D721Med (cell line): ENCODE results near the gene NDST3.

Experiments
- DNase-seq: peaks from one replicate; pipeline ENCODE4 v3.0.0; 2011; ENCODE audit warnings: low spot score; ENCODE audit not compliant: insufficient read length
- FAIRE-seq: peaks from 2 replicates; lab custom pipeline; 2011; peaks lifted over from hg19 to GRCh38; lab: Jason Lieb, UNC
- TF ChIP-seq, protein P1 (sequence below): IDR thresholded peaks from 2 replicates; pipeline ENCODE4 v1.5.1; 2012; ENCODE audit warnings: mild to moderate bottlenecking, control low read depth; ENCODE audit not compliant: insufficient read depth; ENCODE audit errors: missing control alignments

NDST3 gene

DNA sequence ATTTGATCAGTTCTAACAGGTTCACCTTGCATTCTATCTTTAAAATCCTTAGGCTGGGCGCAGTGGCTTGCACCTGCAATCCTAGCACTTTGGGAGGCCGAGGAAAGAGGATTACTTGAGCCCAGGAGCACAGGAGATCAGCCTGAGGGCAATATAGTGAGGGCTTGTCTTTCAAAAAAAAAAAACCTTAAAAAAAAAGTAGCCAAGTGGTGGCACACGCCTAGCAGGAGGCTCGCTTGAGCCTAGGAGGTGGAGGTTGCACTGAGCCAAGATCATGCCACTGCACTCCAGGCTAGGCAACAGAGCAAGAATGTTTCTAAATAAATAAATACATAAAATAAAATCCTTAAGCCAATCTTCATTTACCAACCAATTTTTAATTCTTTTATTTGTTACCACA, 243.0 kb downstream of the NDST3 start:
- TF ChIP-seq, protein P1, sequence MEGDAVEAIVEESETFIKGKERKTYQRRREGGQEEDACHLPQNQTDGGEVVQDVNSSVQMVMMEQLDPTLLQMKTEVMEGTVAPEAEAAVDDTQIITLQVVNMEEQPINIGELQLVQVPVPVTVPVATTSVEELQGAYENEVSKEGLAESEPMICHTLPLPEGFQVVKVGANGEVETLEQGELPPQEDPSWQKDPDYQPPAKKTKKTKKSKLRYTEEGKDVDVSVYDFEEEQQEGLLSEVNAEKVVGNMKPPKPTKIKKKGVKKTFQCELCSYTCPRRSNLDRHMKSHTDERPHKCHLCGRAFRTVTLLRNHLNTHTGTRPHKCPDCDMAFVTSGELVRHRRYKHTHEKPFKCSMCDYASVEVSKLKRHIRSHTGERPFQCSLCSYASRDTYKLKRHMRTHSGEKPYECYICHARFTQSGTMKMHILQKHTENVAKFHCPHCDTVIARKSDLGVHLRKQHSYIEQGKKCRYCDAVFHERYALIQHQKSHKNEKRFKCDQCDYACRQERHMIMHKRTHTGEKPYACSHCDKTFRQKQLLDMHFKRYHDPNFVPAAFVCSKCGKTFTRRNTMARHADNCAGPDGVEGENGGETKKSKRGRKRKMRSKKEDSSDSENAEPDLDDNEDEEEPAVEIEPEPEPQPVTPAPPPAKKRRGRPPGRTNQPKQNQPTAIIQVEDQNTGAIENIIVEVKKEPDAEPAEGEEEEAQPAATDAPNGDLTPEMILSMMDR, result no peak
- DNase-seq (no peak), FAIRE-seq (no peak)

DNA sequence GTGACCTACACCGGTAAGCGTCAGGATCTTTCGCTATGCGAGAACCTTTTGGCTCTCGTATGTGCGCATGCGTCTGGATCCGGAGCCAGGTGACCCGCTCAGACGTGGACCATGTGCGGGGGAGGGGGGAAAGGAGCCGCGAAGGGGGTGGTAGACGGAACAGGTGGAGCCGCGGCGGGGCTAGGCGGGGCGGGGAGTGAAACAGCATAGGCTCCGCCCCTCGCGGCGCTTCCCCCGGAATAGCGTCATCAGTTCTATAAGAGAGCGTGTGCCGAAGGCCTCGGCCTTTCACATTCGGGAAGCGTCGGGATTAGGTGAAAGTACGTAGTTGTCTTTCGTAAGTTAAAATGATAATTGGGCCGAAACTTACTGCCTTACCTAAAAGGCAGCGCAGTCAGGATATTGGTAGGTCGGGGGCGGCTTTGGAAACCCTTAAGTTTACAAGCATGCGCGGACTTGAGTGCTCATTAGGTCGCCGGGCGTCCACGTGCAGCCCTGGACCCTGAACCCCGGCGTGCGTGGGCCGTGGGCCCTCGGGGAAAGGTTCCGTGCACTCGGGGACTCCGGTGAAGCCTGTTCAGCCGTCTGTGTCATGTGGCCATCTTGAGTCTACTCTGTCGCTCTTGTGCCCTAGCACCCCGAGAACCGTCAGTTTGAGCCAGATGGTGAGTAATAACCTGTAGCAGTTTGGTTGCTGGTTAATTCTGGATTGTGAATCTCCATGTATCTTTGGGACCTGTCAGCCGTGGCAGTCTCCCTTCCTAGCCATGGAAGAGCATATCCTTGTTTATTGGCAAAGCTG, 244.4 kb downstream of the NDST3 start:
- no peak for FAIRE-seq

DNA sequence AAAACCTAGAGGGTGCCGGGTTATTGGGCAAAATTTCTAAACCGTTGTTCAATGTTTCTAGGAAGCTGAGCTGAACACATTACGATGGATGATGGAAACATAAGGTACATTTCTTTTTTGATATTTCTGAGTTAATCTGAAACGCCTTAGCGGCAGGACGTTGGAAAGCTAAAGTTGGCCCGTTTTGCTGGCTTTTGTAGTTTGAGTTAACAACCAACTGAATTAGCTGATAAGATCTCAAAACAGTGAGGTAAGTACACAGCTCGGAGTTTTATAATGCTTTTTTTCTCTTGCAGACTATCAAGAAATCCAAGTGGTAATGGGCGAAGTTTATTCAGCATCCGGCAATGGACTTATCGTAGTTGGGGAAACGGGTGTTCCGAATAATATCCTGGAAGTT, 245.0 kb downstream of the NDST3 start:
- no peak for FAIRE-seq
- TF ChIP-seq, protein P1, result no peak
- no peak for DNase-seq

More for the DNA sequence above, 244.4 kb downstream of the NDST3 start:
- DNase-seq, result peak; percentile 66
- TF ChIP-seq, protein P1, result no peak

DNA sequence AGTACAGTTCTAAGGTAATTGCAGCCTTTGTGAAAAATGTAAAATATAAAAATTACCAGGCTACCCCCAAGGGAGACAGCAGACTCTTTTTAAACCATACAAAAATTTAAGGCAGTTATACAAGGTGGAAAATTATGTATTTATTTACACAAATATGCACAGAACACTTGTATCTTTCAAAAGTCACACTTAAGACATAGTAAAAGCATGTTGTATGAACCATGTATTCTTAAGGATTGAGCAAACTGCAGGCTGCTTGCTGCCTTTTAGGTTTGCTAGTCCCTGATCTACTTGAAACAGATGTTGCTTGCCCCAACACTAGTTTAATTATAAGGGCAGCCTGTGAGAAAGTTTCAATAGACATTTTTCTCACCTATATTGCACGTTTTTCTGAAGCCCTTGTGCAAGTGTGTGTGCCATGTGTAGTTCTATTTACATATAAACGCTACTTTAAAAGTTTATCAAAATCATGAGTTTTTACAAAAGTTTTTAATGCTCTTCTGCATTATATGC, 245.7 kb downstream of the NDST3 start:
- FAIRE-seq (no peak), DNase-seq (no peak)
- TF ChIP-seq, protein P1, result no peak

DNA sequence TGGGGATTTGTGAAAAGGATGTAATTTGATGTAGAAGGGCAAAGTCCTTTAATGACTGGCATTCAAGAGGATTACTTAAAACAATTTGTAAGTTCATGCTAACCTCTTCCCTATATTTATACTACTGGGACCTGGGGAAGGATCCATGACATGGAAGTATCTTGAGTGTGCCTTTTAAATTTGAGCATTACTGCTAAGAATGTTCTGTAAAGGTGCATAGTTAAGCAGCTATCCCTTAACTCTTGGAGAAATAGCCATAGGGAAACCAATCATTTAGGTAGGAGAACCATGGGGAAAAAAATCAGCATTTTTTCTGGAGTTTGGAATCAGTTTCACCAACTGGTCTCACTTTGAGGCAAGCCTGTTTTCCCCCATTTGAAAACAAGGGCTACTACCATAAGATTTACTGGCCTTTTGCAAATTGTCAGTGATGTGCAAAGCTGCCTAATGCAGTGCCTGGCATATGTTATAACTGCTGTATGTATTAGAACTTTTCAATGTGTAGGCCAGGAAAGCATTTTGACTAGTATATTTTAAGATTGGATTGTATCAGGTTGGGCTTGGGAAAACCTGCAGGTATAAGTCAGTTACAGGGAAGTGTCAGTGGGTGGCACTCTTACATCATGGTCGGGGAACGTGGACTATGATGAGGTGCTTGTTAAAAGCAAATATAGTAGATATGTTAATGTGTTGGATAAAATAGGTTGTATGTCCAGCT, 246.4 kb downstream of the NDST3 start:
- DNase-seq, result no peak
- peak; percentile 79 for FAIRE-seq

DNA sequence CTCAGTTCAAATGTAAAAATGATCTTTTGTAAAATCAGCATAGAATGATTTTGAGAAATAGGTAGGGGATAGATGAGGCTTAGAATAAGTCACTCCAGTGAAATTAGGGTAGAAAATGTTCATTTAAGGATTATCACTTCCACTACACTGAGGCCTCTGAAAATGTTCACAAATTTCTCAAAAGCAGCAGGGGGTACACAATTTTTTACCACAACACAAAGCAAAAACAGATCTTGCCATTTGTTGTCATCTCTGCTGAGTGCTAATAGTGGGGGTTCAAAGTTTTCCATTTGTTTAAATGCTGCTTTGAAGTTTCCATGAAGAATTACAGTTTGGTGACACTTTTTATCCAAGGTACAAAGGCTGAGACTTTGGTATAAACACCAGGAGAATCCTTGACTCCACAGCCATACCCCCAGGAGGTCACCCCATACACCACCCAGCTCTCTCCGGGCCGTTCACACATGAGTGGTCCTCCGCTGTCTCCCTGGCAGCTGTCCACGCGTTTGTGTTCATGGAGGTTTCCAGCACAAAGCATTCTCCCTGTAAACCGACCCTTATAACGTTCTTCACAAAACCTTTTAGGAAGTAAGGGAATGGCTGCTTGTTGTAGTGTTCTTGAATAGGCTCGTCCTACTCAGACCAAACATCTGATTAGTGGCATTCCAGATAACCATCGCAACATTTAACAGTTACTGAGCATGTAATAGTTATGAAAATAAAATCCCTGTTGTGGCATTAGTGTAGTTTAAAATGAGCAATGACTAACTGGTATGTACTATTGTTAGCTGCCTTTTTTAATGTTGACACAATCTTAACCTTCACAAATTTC, 247.5 kb downstream of the NDST3 start:
- DNase-seq, result no peak

More for the DNA sequence above, 246.4 kb downstream of the NDST3 start:
- TF ChIP-seq, protein P1, result peak; percentile 92

More for the DNA sequence above, 247.5 kb downstream of the NDST3 start:
- FAIRE-seq, result no peak
- TF ChIP-seq, protein P1, result no peak
